HEK293 (cell line): ENCODE results near the gene SPON1.

ENCODE experiments used
- ATF2 ChIP-seq: fragments of 450-650 bp; formaldehyde crosslinking; IDR thresholded peaks from 2 replicates; pipeline ENCODE4 v1.5.1; 2016; ENCODE audit warnings: missing biosample characterization, missing genetic modification characterization, low read depth
- CTCF ChIP-seq: fragments of 450-650 bp; formaldehyde crosslinking; IDR thresholded peaks from 2 replicates; pipeline ENCODE4 v1.5.1; 2016; ENCODE audit warnings: missing biosample characterization, missing genetic modification characterization
- ELK4 ChIP-seq: IDR thresholded peaks from 2 replicates; pipeline ENCODE4 v1.6.1; 2011; ENCODE audit warnings: mild to moderate bottlenecking, low read depth, low read length, borderline replicate concordance
- HOXA7 ChIP-seq: sonication (generic); formaldehyde crosslinking; IDR thresholded peaks from 2 replicates; pipeline ENCODE4 v1.8.1; 2022; ENCODE audit warnings: missing genetic modification reagents, borderline replicate concordance
- KLF10 ChIP-seq: fragments of 450-650 bp; IDR thresholded peaks from 2 replicates; pipeline ENCODE4 v1.5.1; 2018; ENCODE audit warnings: missing biosample characterization, mild to moderate bottlenecking, missing genetic modification characterization
- KLF9 ChIP-seq: fragments of 450-650 bp; formaldehyde crosslinking; IDR thresholded peaks from 2 replicates; pipeline ENCODE4 v1.5.1; 2016; ENCODE audit warnings: missing biosample characterization, missing genetic modification characterization, low read depth
- PBX3 ChIP-seq: sonication (generic); formaldehyde crosslinking; IDR thresholded peaks from 2 replicates; pipeline ENCODE4 v1.8.1; 2022; ENCODE audit warnings: mild to moderate bottlenecking, moderate library complexity, missing genetic modification reagents
- REST ChIP-seq: fragments of 450-650 bp; formaldehyde crosslinking; IDR thresholded peaks from 2 replicates; pipeline ENCODE4 v1.5.1; 2016; ENCODE audit warnings: missing biosample characterization, missing genetic modification characterization
- SCRT1 ChIP-seq: fragments of 450-650 bp; formaldehyde crosslinking; IDR thresholded peaks from 2 replicates; pipeline ENCODE4 v1.5.1; 2016; ENCODE audit warnings: missing biosample characterization, missing genetic modification characterization, borderline replicate concordance
- ZBTB1 ChIP-seq: fragments of 450-650 bp; formaldehyde crosslinking; IDR thresholded peaks from 2 replicates; pipeline ENCODE4 v1.5.1; 2016; ENCODE audit warnings: missing biosample characterization, missing genetic modification characterization
- ZNF114 ChIP-seq: fragments of 450-650 bp; formaldehyde crosslinking; IDR thresholded peaks from 2 replicates; pipeline ENCODE4 v1.5.0; 2017; ENCODE audit warnings: missing biosample characterization, missing genetic modification characterization
- ZNF23 ChIP-seq: fragments of 450-650 bp; formaldehyde crosslinking; IDR thresholded peaks from 2 replicates; pipeline ENCODE4 v1.5.1; 2016; ENCODE audit warnings: missing biosample characterization, missing genetic modification characterization, borderline replicate concordance
- ZNF274 ChIP-seq, 2 experiments: fragments of 200-500 bp in 1 of 2; fragments of 450-650 bp in 1 of 2; sonication (Bioruptor generic) in 1 of 2; formaldehyde crosslinking in 1 of 2; IDR thresholded peaks; 2 replicates each; pipeline versions ENCODE4 v1.5.1 to v1.6.1; 2014 to 2016; ENCODE audit warnings: borderline replicate concordance in 1 of 2, inconsistent platforms in 1 of 2, low read length in 1 of 2, missing biosample characterization in 1 of 2, missing genetic modification characterization in 1 of 2

- TF ChIP-seq SCRT1 (tag by site-specific recombination): no peak
- TF ChIP-seq PBX3: no peak
- TF ChIP-seq KLF10 (tag by site-specific recombination): no peak
- TF ChIP-seq CTCF (tag by site-specific recombination): peak; percentile 53
- TF ChIP-seq ZNF114 (tag by site-specific recombination): no peak
- TF ChIP-seq ELK4: no peak
- no peak for TF ChIP-seq ZNF274 (IDR thresholded peaks at IDR 0.05; ENCODE audit: low read length)
- TF ChIP-seq ZNF274 (tag by site-specific recombination; IDR thresholded peaks at IDR 0.05; ENCODE audit: borderline replicate concordance): no peak
- no peak for TF ChIP-seq ZNF23 (tag by site-specific recombination)
- TF ChIP-seq ZBTB1 (tag by site-specific recombination): no peak
- TF ChIP-seq ATF2 (tag by site-specific recombination): no peak
- TF ChIP-seq KLF9 (tag by site-specific recombination): no peak
- no peak for TF ChIP-seq REST (tag by site-specific recombination)
- TF ChIP-seq HOXA7 (CRISPR knock-in tag): no peak
Measured at GRCh38 chr11:13962562-13963168, at the start of gene SPON1.
